Myocyte (in vitro differentiated cells): ENCODE results near the gene STON2. TPM values are rescaled to one million over a fixed set of nuclear protein-coding genes. Genes with fewer than 3 reads are reported as not detected.
"Not testable (repeated sequence)": the region's sequence is repeated elsewhere in the genome, so short reads cannot be mapped to it uniquely, and the experiment has no call there.

Experiments used
- DNase-seq: peaks from one replicate; pipeline ENCODE4 v3.0.0-alpha.2; 2012; ENCODE audit warnings: low read depth
- polyA plus RNA-seq: library from polyadenylated mRNA; unstranded; fragments of >200 nt; gene quantifications from one replicate; pipeline ENCODE4 v1.2.1, GENCODE V29; 2012; ENCODE audit warnings: missing spikeins
- total RNA-seq: library from RNA; depleted of rRNA; stranded (reverse); fragments of >200 nt; gene quantifications from 2 replicates; pipeline ENCODE4 v1.2.3, GENCODE V29; 2014

The STON2 gene, protein sequence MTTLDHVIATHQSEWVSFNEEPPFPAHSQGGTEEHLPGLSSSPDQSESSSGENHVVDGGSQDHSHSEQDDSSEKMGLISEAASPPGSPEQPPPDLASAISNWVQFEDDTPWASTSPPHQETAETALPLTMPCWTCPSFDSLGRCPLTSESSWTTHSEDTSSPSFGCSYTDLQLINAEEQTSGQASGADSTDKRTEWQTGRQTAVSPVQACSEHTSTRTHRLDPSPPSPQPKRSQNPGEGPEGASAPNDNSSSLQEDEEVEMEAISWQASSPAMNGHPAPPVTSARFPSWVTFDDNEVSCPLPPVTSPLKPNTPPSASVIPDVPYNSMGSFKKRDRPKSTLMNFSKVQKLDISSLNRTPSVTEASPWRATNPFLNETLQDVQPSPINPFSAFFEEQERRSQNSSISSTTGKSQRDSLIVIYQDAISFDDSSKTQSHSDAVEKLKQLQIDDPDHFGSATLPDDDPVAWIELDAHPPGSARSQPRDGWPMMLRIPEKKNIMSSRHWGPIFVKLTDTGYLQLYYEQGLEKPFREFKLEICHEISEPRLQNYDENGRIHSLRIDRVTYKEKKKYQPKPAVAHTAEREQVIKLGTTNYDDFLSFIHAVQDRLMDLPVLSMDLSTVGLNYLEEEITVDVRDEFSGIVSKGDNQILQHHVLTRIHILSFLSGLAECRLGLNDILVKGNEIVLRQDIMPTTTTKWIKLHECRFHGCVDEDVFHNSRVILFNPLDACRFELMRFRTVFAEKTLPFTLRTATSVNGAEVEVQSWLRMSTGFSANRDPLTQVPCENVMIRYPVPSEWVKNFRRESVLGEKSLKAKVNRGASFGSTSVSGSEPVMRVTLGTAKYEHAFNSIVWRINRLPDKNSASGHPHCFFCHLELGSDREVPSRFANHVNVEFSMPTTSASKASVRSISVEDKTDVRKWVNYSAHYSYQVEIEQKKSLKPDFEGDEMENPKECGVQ
- total RNA-seq = 67.4 and 78.1 TPM in 2 replicates
- polyA plus RNA-seq = 3.5 TPM

DNA sequence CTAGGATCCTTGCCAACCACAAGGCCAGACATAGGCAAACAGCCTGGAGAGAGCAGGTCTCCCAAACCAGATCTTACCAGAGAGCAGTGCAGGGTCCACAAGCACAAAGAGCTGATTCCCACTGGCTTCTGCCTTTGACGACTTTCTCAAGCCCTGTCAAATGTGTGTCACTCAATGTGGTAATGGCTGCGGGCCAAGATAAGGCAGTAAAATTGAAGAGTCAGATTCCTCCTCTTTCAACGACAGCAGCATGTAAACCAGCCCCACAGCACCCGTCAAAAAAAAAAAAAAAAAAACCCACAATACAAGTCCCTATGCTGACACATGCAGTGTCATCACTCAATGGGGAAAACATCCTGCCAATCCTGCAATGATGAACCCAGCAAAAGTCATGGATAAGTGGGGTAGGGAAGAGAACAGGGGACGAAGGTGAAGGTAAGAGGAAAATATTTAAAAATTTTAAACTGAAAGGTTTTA, at the start of gene STON2:
Gene STON2 (minus strand): TSS at position 123 of the 477 bp plus-strand sequence. CDS start 1,942 bp downstream, outside the sequence.
- peak; percentile 98 for DNase-seq

DNA sequence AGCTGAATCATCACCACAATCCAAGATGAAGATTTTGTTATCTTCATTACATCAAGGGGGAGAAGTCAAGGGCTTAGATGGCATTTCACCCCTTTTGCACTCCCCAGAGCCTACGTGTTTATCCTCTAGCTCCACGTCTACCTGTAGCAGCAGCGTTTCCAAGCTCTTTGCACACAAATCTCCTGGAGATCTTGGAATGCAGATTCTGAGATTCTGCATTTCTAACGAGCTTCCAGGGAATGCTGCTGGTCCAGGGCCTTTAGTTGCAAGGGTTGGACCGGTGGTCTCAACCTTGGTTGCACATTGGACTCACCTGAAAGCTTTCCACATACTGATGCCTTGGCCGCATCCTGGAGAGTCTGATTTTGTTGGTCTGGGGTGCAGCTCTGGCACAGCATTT, 49.5 kb upstream of the STON2 start:
- no peak for DNase-seq

DNA sequence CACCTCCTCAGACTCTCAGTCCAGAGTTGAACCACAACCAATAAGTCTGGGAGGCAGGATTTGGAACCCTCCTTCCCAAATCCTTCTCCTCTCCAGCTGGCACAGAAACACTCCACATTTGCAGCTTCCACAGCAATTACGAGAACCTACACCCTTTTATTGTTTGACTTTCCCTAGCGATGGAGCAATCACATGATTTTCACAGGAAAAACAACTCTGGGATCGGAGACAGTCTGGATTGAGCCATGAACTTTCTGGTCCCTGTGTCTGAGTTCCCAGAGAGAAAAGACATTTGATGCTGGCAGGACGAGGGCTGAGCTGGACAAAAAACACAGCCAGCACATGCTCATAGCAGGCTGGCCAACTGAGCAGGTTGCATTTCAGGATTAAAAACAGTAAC, 49.0 kb upstream of the STON2 start:
- DNase-seq = peak; percentile 55

DNA sequence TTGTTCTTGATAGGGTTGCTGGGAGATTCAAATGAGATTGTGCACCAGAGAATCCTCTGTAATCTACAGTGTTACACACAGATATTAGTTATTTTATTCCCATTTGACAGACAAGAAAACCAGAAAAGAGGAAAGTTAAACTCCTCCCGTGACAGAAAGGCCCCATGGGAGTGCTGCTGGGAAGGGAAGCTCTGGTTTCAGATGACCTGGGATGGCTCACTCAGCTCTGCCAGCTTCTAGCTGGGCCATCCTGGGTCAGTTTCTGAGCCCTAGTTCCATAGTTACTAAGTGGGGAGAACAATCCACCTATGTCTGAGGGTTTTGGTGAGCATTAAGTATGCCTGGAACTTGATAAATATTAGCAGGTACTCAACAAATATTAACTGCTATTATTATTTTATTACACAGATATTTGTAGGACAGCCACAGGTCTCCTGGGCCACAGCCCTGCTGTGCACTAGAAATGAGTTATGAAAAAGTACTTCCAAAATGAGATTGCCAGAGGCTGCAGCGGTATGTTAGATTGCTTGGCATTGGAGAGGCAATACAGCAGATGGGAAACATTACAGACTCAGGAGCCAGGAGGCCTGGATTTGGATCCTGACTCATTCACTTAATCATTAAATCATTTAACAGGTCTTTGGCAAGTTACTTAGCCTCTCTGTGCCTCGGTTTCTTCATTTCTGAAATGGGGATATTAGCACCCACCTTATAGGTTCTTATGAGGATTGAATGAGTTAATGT, 47.1 kb upstream of the STON2 start:
- DNase-seq = peak; percentile 62

DNA sequence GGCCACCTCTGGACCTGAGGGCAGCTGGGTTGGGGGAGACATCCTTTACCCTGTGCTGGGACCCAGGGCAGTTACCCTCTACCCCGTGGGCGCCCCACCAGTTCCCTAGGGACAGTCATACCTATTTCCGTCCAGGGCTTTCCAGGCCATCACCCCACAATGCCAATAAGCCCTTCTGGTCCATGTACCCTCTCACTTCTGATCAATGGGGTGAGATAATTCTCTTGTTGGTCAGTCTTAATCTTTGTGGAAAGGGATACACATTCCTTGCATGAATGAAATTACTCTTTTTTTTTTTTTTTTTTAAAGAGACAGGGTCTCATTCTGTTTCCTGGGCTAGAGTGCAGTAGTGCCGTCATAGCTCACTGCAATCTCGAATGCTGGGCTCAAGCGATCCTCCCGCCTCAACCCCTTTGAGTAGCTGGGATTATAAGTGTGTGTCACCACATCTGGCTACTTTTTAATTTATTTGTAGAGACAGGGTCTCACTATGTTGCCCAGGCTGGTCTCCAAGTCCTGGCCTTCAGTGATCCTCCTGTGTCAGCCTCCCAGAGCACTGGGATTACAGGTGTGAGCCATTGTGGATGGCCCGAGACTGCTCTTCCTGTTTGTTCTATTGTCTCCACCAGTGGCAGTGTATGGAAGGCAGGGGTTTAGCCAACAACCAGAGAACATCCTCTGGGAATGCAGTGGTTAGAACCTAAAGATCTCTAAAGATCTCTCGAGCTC, 46.3 kb upstream of the STON2 start:
- peak; percentile 47 for DNase-seq

DNA sequence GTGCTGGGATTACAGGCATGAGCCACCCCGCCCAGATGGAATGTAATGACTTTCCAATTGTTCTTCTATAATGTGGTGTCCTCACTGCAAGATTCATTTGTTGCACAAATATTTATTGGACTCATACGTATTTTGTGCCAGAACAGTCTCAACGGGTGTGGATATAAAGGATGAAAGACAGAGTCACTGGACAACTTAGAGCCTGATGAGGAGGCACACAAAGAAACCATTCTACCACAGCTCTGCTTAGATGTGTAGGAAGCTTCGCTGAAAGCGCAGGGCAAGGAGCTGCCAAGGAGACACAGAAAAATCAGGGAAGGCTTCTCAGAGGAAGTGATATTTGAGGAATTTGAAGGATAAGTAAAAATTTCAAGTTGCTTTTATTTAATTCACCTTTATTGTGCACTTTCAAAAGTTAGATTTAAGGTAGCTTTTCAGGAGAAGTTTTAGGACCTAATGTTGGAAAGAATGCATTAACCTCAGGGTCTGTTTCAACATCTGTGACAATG, 41.6 kb upstream of the STON2 start:
- no peak for DNase-seq

DNA sequence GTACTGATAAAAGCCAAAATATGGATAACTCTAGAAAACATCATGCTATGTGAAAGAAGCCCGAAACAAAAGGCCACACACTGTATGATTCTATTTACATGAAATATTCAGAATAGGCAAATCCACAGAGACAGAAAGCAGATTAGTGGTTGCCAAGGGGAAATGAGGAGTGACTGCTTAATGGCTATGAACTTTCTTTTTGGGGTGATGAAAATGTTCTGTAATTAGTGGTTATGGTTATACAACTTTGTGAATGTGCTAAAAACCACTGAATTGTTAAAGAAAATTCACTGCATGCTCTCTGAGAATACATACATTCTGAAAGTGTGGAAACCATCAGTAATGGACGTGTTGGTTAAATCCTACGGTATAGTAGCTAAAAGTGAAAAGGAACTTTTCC, 39.9 kb upstream of the STON2 start:
- DNase-seq = no peak

DNA sequence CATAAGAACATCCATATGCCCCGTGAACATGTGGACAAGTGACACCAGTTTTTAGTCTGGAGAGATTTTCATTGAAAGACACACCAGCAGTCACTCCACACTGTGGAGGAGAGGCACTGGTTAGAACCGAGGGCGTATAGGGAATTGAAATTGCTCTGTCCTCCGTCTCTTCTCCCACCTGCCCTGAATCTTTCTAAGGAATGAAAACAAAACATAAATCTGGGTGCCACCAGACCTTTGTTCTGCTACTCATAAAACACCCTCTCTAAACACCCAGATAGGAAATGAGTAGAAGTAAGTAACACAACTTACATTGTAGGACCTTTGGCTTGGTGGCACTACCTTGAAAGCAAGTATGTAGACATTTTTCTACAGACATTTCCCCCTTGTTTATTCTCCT, 37.1 kb upstream of the STON2 start:
- no peak for DNase-seq

DNA sequence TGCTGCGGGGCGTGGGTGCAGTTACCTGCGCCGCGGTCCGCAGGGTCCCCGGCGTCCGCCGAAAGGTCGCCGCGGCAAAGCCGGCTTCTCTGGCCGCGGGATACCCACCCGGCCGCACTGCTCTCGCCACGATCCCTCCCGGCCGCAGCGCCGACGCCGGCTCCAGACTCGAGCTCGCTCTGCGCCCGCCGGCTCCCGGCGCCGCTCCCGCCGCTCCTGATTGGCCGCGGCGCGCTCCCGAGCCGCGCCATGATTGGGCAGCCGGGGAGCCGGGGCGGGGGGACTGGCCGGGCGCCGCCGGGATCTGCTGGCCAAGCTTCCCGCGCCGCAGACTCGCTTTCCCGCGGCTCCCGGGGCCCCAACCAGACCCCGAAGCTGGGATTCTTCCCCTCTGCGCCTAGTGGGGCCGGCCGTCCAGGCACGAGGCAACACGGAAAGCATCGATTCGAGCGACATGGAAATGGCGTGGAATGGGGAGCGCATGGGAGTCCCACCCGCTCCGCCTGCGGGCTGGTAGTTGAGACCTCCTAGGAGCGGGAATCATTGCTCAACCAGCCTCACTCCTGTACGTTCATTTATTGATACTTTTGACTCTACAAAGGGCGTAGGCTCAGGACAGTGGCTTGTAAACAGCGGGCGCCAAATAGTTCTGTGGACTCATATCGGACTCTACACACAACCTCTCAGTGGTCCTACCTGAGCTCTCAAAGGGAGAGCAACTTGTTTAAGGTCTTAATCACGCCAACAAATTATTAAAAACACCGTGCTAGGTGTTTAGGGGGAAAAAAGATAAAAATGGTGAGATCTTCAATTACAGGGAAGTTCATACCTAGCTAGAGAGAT, 36.4 kb upstream of the STON2 start:
- peak; percentile 85 for DNase-seq

DNA sequence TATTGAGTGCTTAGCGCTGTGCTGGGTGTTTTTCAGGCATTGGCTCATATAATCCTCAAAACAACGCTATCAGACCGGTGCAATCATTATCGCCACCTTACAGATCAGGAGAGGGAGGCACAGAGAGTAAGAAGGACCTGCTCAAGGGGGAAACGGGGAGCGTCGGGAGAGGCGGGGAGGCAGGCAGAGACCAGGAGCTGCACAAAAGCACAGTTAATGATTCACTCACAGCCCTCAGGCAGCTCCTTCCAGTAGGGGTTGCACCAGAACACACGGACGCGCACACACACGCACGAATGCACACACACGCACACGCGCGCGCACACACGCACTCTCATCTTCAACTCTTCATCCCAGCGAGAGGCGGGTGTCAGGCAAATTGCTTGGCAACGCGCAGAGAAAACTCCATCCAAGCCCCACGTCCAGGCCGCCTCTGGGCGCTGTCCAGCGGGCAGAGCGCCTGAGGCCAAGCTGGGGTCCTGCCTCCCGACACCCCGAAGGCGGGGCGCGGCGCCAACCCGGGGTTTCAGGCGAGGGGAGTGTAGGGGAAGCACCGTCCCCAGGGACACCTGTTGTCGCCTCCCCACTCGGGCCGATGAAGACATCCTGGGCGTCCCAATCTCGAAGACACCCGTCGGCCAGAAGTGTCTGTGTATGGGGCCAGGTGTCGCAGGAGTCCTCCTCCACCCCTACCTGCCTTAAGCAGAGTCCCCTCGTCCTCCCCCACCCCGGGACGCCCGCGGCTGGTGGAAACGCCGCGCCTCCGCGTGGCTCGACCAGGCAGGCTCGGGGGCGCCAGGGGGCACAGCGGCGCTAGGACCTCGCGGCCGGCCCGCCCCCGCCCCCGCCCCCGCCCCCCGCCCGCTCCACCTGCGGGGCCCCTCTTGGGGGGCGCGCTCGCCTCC, 35.5 kb upstream of the STON2 start:
- DNase-seq = peak; percentile 70

DNA sequence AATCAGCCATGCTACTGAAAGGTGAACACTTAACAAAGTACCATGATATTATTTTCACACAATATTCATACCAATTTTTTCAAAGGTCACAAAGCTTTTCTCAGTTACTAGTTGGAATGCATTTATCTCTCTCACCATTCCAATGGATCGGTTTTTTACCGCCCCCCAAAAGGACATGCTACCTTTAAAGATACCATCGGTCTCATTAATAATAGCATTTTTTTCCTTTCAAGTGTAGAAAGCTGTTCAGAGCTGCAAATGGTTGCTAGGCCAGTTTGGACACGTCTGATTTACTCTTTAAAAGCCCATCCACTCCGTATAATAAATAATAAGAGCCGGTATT, 34.9 kb upstream of the STON2 start:
- no peak for DNase-seq

DNA sequence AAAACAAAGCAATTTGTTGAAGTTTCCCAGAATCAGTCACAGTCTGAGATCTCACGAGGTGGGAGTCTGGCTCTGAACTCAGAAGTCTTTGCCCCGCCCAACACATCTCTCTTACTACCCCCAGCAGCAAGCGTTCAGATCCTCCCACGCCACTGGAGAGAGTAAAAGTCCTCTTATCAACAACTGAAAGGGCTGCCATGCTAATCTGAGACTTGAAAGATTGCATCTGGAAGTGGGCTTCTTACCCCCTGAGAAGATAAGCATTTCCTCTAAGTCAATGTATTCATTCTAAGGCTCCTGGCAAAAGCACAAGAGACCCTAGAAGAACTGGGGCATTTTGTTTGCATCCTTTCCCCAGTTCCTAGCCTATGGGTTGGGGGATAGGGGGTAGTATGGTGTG, 34.1 kb upstream of the STON2 start:
- no peak for DNase-seq

DNA sequence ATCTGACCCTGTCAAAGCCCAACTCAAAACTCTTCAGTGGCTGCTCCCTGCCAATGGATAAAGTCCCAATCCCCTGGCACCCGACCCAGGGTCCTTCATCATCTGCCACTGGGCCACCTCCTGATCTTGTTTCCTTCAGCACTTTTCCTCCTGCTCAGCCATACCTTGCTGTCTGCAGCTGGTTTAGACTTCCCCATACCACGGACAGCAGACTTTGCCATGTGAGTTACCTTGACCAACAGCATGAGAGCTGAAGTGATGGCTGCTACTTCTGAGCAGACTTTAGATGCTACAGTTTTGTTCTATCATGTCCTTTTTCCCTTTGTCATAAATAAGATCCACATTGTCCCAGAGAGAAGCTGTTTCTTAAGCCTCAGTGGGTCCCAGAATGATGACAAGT, 33.3 kb upstream of the STON2 start:
- DNase-seq = no peak

DNA sequence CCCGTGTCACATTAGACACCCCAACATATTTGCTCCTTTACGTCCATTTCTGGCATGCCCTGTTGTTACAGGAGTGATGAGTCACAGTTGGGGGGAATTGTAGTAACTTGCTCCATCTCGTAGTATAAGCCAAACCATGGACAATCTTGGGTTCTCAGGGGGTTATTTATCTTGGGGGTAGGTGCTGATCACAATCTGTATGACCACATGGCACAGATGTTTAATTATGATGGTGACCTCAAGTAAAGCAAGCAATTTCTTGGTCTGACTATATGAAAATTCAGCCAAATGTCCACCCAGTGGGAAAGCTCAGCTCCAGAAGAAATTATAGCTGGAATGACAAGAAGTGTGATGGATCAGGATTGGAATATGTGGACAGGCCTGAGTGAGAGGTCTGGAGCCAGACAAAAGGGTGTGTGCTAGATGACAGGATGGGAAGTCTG, 32.1 kb upstream of the STON2 start:
- no peak for DNase-seq

DNA sequence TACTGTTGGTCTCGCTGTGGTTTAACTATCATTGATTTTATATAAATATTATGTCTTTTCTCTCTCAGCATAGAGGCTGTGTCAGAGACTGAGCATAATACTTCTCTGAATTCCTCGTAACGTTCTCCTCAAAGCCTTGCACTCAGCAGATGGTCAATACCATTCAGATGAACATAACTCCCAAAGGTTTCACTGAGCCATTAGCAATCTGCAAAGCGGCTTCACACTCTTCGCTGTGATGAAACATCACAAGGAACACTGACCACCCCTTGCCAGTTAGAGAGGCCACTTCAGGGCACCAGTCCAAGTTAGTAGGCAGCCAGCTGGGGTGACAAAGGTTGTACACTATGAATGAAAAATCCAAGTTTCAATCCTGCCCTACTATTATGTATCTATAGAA, 30.1 kb upstream of the STON2 start:
- no peak for DNase-seq

DNA sequence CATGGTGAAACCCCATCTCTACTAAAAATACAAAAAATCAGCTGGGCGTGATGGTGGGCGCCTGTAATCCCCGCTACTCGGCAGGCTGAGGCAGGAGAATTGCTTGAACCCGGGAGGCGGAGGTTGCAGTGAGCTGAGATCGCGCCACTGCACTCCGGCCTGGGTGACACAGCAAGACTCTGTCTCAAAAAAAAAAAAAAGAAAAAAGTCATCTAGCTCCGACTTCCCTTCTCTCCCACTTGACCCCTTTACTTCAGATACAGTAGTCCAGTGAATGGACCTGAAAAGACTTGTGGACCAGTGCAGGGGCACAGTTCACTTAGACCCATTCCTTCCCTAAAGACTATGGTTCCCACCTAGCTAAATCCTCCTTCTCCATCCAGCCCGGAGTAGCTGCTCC, 29.6 kb upstream of the STON2 start:
- not testable (repeated sequence) for DNase-seq

DNA sequence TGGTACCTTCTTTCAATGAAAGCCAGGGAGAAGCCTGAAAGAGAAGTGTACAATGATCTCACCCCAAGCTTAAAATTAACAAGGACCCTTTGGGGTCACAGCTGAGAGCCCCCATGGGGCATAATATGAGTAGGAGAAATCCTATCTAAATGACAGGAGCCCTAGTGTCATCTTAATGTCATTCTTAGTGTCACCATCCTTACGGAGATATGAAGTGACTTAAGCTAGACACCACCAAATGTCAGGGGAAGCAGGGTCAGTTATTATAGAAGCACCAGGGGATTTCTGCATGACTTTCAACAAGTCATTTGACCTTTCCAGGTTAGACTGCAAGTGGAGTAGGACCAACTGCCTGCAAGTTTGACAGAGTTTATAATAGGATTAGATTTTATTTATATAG, 28.9 kb upstream of the STON2 start:
- DNase-seq = no peak

DNA sequence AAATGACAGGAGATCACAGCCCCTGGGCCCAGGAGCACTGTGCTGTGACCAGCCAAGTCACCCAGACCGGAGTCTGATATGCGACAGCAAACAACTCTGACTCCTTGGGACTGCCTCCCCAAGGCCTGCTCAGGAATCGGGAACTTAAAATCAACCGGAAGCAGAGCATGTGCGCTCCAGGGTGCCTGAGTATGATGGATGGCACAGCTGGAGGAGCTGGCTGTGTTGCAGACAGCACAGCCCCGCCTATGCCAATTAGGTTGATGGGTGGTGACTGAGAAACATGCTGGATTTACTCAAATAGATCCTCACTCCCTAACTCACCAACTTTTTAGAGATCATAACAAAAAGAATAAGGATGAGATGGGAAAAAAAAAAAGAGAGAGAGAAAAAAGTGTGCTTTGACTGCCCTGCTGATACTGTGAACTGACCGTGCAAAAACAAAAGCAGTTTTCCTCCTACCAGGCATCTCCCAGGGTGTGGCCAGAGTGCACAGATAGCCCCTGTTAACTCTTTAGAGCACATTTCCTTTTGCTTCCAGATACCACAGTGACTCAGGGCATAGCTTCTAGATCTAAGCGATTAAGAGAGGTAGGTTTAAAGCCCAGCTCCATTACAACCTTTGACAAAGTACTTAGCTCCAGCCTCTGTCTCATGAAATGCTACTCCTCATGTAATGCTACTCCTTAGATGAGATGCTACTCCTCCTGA, 27.4 kb upstream of the STON2 start:
- DNase-seq = peak; percentile 83
